Right lobe of liver (tissue), 6 donors: ENCODE data around the gene CNTN6. TPM values are rescaled to one million over a fixed set of nuclear protein-coding genes. Genes with fewer than 3 reads are reported as not detected.

Experiments
- ATAC-seq, 4 donors: fragments of 200-7000 bp; cut with Tn5 transposase; one replicate each; pipeline ENCODE4 v1.9.1; 2020; ENCODE audit warnings: mild to moderate bottlenecking in 4 of 4, moderate library complexity in 4 of 4
- DNase-seq, 3 donors: peaks; one replicate each; pipeline ENCODE4 v3.0.0-alpha.2; 2020
- H3K27ac ChIP-seq, 3 donors: fragments of 200-600 bp; one replicate each; pipeline ENCODE4 v1.8.0; 2022
- H3K27me3 ChIP-seq, 2 donors: fragments of 200-600 bp; one replicate each; pipeline ENCODE4 v1.8.0; 2022
- H3K36me3 ChIP-seq, 4 donors: fragments of 200-600 bp; sonication (generic) in 1 of 4; one replicate each; pipeline versions ENCODE4 v1.5.1 to v1.8.0; 2017 to 2022; ENCODE audit warnings: control low read depth in 1 of 4
- H3K4me1 ChIP-seq, 4 donors: fragments of 200-600 bp; sonication (generic) in 1 of 4; one replicate each; pipeline versions ENCODE4 v1.5.1 to v1.8.0; 2017 to 2022; ENCODE audit warnings: control low read depth in 1 of 4
- H3K4me3 ChIP-seq, 3 donors: fragments of 200-600 bp; one replicate each; pipeline ENCODE4 v1.8.0; 2022
- H3K9me3 ChIP-seq, 4 donors: fragments of 200-600 bp; sonication (generic) in 1 of 4; one replicate each; pipeline versions ENCODE4 v1.5.1 to v1.8.0; 2017 to 2022; ENCODE audit warnings: control low read depth in 1 of 4
- POLR2A ChIP-seq: fragments of 450-650 bp; IDR thresholded peaks from one replicate; pipeline ENCODE4 v1.6.1; 2017; ENCODE audit warnings: antibody characterized with exemption, mild to moderate bottlenecking
- WGBS: methylation state at CpG from one replicate; pipeline ENCODE4 v1.1.6; 2018; ENCODE audit warnings: low coverage, low lambda C conversion rate; ENCODE audit not compliant: insufficient coverage; ENCODE audit errors: missing lambda C conversion rate; 5-methylcytosine and 5-hydroxymethylcytosine counted together
- intact Hi-C, 2 donors: fragments of 100-400 bp; cut with DNase I; formaldehyde crosslinking; loops; one replicate each; pipeline versions ENCODE4 v1.11.2 to v1.14.1; 2022
- small RNA-seq, 2 experiments: library from RNA; depleted of rRNA; stranded (forward); fragments of <200 nt; gene quantifications; one replicate each; pipeline ENCODE3, GENCODE V24; 2016
- total RNA-seq, 6 experiments: library from RNA; depleted of rRNA in 2 of 6; stranded (reverse); fragments of >200 nt in 2 of 6; fragmentation: NEBNext Ultra II Directional in 3 of 6; extraction: Animal tissue kit (Norgen Biotek cat#: 25700) in 3 of 6; gene quantifications; one replicate each; pipeline versions ENCODE4 v1.1.0 to v1.2.4, GENCODE V29; 2016 to 2023
- TF ChIP-seq, protein P1 (sequence below), 4 donors: fragments of 200-600 bp in 3 of 4; fragments of 450-650 bp in 1 of 4; IDR thresholded peaks; one replicate each; pipeline versions ENCODE4 v1.5.1 to v1.8.0; 2016 to 2022; ENCODE audit warnings: antibody characterized with exemption in 4 of 4, mild to moderate bottlenecking in 2 of 4
- donor health status: DM: no; HTN: yes; CAD: no.
- donor health status: DM: no; HTN: no; CAD: no.
- donor health status: DM: no; HTN: no; CAD: no.
- donor health status: DM: no; HTN: yes; CAD: no.
- donor health status: DM: no; HTN: yes; CAD: no.

CNTN6 gene
- total RNA-seq, 6 experiments from 2014 or later = not detected

- no peaks in the 10 kb centered on the region for H3K36me3 ChIP-seq
- H3K4me3 ChIP-seq = no peak overlapping the region
- intact Hi-C loops = no loop called here
- no peaks in the 10 kb centered on the region for H3K27me3 ChIP-seq
- TF ChIP-seq, protein P1, sequence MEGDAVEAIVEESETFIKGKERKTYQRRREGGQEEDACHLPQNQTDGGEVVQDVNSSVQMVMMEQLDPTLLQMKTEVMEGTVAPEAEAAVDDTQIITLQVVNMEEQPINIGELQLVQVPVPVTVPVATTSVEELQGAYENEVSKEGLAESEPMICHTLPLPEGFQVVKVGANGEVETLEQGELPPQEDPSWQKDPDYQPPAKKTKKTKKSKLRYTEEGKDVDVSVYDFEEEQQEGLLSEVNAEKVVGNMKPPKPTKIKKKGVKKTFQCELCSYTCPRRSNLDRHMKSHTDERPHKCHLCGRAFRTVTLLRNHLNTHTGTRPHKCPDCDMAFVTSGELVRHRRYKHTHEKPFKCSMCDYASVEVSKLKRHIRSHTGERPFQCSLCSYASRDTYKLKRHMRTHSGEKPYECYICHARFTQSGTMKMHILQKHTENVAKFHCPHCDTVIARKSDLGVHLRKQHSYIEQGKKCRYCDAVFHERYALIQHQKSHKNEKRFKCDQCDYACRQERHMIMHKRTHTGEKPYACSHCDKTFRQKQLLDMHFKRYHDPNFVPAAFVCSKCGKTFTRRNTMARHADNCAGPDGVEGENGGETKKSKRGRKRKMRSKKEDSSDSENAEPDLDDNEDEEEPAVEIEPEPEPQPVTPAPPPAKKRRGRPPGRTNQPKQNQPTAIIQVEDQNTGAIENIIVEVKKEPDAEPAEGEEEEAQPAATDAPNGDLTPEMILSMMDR (IDR thresholded peaks at IDR 0.05) = no peak
- no peak for TF ChIP-seq POLR2A
- no peaks in the 10 kb centered on the region for H3K9me3 ChIP-seq
- H3K27ac ChIP-seq = no peak overlapping the region
- ATAC-seq = no peak
- no peaks in the 10 kb centered on the region for H3K4me1 ChIP-seq
- DNase-seq = no peak
- 17% methylated on average over 1 of the region's 1 CpG for WGBS
Observed at GRCh38 chr3:1447452-1447851, 354.6 kb downstream of the CNTN6 start.

GRCh38 chr3:1448443-1448842 is 355.6 kb downstream of the CNTN6 start:
- Histone ChIP-seq H3K9me3 (no peaks in the 10 kb centered on the region), H3K27ac (no peak overlapping the region), H3K36me3 (no peaks in the 10 kb centered on the region), H3K27me3 (no peaks in the 10 kb centered on the region), H3K4me1 (no peaks in the 10 kb centered on the region), H3K4me3 (no peak overlapping the region)
- intact Hi-C loops = no loop called here
- DNase-seq (no peak), ATAC-seq (no peak)
- TF ChIP-seq POLR2A = no peak
- TF ChIP-seq, protein P1 (IDR thresholded peaks at IDR 0.05) = no peak

Small RNAs within 50 kb of the gene (small RNA-seq; reads per million reads assigned to genes)
- 0 to 0.13 reads per million in 2 experiments for gene CRB3P1
- 0 reads per million in 2 experiments for gene RN7SL120P
